ENCODE results near the gene SLC9A2.

The SLC9A2 gene

DNA sequence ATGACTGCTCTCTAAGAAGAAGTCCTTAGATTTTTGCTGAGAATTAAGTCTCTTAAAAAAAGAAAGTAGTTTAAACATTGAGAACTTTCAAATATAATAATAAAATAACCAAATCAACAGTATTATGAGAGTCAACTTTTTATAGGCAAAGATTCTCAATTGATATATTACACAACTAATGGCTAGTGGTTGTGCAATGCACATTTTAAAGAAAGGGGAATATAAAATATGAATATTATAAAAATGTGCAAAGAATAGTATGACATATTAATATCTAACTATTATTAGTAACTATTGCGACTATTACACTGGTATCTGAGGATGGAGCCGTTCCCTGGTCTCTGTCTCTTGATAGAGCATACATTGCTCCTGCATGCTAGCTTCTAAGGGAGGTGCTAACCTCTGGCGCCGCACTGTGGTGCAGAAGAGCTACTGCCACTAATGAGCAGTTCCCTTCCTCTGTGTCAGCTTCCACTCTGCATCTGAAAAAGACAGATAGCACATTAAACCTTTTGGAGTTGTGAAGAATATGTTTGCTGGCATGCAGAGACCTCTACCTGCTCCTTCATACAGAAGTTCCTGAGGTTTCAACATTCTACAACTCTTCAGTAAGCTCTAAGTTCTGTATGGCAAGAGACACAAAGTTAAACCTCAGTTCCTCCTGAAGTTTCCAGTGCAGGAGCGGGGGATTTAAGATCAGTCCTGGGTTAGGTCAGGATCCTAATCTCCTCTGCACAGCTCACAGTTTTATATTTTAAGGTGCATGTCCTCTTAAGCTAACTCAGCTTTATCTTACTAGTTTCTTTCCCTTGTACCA lies 3.5 kb upstream of the SLC9A2 start:
- in situ Hi-C loops (cut with MboI; ENCODE audit: low sequenced_read_pairs) = loop anchor here (25.0 kb wide), 1 partner anchor 604 kb away; no protein-coding TSS in a partner anchor

DNA sequence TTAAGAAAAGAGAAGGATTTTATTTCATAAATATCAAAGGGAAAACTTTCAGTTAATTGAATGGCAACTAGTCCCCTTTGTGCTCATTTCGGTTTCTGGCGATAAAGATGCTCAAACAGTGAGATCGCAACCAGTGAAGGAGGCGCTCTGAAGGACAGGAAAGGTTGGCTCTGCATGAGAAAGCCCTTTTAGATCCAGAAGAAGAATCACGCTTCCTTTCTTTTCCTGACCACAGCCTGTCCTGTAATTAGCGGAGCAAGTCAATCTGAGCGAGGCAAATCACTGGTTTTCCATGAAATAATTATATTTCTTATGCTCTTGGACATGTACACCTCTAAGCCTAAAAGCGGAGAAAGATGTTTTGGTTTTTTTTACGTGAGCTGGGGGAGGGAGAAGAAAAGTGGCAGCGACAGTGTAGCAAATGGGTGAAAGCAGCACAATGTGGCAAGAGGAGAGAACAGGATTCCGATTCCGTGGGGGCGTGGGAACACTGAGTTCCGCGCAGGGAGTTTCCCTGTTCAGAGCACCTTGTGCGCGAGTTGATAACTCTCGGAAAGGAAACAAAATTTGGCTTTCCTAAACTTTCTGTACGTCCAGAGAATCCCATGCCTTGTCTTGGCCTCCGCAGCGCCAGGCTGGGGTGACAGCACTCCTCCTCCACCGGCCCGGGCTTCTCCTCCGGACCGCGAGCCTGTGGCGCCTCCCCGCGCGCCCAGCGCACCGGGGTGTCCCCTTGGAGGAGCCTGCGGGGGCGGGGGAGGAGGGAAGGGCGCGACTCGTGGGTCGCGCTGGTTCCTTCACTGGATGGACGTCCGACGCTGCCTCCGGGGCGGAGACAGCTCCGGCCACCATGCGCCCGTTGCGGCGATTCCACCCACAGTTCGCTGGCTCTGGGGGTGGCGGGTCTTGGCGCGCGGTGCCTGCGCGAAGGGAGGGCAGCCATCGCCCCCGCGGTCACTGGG lies 620 bp upstream of the SLC9A2 start:
- in situ Hi-C loops (cut with MboI; ENCODE audit: low sequenced_read_pairs) = loop anchor here (25.0 kb wide), 1 partner anchor 606 kb away; no protein-coding TSS in a partner anchor

DNA sequence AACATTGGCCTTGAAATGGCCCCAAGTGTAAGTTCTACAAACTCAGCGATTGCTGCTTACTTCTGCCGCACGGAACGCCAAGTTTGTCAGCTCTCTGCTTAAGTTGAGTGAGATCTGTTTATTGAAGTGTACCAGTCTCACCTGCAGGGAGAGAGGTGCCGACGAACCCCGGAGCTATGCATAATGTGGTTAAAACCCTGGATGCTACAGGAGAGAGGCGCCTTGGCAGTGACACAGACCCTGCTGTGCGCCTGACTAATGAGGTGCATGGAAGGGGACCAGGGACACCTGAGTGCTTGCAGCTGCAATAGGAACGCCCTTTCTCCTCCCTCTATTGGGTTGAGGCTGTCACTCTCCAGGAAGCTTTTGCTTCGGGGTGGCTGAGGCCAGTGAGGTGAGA lies 979 bp downstream of the SLC9A2 start:
- in situ Hi-C loops (cut with MboI; ENCODE audit: low sequenced_read_pairs) = loop anchor here (25.0 kb wide), 1 partner anchor 608 kb away; no protein-coding TSS in a partner anchor

DNA sequence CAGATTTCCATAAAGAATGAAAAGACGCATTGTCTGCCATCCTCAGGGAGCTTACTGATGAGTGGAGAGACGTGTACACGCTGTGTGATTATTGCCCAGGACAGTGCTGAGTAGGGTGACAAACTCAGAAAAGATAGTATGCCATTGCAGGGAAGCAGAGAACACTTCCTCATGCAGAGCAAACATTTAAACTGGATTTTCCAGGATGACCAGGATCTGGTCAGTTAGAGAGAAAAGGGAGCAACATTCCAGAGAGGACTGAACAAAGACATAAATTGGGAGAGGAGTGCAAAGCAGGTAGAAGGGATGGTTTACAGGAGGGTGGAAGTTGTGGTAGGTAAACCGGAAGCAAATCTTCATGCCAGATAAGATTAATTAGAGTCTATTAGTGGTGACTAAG lies 2.3 kb downstream of the SLC9A2 start:
- in situ Hi-C loops (cut with MboI; ENCODE audit: low sequenced_read_pairs) = loop anchor here (25.0 kb wide), 1 partner anchor 609 kb away; no protein-coding TSS in a partner anchor

DNA sequence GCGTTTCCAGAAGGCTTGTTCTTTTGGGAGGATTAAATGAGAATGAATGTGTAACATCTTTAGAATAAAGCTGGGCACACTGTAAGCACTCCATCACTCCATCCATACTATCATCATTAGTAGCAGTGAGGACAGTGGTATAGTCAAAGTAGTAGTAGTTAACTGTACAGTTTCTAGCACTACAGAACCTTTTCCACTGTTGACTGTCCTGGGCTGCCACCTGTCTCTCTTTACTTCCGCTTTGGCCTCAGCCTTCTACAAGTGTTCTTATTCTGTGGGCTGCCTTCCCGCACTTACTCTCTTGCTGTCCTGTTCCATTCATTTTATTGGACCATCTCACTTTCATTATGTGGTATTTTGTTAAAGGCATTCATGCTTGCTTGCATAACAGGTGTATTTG lies 3.3 kb downstream of the SLC9A2 start:
- in situ Hi-C loops (cut with MboI; ENCODE audit: low sequenced_read_pairs) = loop anchor here (25.0 kb wide), 1 partner anchor 610 kb away; no protein-coding TSS in a partner anchor

DNA sequence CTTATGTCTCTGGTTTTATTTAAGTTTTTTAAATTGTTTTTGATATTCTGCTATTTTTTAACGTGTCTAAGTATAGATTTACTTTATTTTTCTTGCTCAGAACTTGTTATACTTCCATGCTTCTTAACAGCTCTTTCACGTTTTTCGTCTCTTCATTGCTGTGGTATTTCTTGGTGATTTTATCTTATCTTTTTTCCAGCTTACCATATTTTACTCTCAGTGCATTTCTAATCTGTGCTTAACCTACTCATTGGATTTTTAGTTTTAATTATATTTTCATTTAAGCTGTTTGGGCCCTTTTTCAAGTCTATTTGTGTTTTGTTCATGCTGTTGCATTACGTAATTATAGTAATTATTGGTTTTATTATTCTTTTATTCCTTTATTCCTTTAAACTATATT lies 11.1 kb downstream of the SLC9A2 start:
- in situ Hi-C loops (cut with MboI; ENCODE audit: low sequenced_read_pairs) = no loop called here

DNA sequence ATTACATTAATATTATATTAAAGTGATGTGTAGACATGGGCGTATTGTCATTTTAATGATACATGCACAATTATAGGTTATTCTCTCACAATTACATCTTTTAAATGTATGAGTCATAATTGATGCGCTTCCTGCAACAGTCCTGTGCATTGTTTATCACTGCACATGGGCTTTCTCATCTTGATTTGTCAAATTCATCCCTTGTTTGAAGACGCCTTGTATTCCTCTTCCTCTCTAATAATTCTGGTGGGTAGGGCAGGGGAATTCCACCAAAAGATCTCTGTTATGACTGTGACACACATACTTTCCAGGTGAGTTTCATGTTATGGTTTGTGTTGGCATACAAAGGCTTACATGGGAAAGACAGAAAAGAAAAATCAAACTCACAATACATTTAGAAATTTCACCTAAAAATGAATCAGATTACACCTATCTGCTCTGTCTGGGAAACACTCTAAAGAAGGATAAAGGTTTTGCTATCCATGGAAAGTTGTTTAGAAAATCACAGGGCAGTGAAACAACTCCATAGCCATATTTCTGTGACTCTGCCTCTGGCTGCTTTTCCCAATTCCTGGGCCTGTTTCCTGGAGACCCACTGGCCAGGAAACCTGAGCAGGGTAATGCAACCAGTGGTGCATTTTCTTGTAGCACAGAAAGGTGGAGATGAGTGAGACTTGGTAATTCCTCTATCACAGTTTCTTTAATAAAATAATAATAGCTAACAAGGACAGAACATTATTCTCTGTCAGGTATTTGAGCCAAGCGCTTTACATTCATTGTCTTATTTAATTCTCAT lies 13.2 kb downstream of the SLC9A2 start:
- in situ Hi-C loops (cut with MboI; ENCODE audit: low sequenced_read_pairs) = no loop called here

DNA sequence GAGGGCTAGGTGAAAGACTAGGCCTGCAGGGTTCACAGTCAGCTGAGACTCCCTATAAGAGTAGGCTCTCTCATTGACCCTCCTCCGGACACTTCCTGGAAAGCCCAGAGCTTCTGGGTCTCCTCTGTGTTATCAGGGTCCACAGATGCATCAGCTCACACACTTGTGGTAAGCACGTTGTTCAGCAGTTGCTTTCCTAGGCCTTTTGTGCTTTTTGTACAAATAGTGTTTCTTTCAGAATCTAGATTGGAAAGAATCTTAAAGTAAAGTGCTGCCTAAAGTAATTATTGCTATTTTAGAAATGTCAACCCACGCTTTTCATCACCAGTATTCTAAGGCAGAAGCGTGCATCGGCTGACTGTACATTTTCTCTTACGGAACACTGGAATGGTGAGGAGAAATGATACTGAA lies 15.5 kb downstream of the SLC9A2 start:
- in situ Hi-C loops (cut with MboI; ENCODE audit: low sequenced_read_pairs) = no loop called here

DNA sequence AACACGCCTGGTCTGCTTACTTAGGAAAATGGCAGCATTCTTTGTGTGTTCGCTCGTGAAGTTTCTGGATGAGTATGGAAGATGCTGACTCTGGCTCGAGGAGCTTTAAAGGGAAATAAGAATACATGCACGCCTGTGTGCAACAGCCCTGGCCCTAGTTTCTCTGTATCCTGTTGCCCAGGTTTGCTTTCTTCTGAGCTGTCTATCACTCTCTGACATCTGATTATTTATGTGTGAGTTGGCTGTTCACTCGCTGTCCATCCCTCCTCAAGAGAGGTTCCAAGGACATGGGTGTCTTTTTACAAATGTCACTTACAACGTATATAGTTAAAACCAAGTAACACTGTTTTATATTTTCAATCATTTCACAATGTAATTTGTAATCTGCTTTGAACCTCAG lies 16.0 kb downstream of the SLC9A2 start:
- in situ Hi-C loops (cut with MboI; ENCODE audit: low sequenced_read_pairs) = no loop called here

DNA sequence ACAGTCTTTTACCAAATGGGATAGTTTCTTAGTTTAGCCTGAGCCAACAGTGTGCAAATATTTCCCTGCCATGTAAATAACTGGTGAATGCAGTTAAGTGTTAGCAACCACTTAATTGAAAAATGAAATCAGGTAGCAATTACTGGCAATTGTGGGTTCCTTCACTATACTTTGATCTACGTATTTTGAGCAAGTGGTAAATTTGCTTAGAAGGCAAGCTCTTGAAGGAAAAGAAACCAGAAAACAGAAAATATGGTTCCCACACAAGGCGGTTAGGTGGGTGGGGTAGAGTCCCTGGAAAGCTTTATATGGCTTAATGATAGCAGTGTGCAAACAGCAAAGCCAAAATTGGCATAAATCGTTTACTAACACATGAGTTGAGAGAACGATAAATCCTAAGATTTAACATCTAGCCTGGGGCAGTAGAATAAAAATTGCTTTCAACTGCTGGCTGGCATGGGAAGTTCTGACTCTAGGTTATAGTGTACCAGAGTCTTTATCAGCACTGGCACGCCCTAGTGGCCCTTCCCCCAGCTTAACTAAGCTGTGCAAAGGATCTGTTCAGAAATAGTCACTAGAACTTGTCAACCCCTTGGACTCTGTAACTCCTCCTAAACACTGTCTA lies 17.0 kb downstream of the SLC9A2 start:
- in situ Hi-C loops (cut with MboI; ENCODE audit: low sequenced_read_pairs) = no loop called here

DNA sequence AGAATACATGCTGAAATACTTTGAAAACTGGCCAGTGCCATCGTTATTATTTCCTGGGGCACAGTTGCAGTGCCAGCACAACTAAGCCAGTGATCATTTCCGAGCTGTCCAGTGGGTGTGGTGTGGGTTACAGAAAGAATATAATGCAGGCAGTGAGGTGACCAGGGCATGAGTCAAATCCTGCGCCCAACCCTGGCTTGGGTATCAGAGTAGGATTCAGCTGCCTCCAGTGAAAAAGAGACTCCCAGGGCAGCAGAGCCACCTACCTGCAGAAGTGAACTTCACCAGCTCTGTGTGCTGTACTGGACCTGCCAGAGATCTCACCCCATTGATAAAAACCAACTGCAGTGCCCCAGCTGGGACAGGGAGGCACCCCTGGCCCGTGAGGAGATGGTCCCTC lies 18.0 kb downstream of the SLC9A2 start:
- in situ Hi-C loops (cut with MboI; ENCODE audit: low sequenced_read_pairs) = no loop called here

DNA sequence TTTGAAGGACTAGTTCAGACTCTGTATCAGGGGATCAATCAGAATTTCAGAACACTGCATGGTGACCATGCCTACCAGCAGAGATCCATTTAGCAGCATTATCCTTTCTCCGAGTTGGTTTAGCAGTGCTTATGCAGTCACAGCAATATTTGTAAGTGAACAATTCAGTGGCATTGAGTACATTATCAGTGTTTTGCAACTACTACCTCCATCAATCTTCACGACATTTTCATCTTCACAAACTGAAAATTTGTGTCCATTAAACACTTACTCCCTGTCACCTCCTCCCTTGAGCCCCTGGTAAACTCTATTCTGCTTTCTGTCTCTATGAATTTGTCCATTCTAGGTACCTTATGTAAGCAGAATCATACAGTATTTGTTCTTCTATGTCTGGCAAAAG lies 20.1 kb downstream of the SLC9A2 start:
- in situ Hi-C loops (cut with MboI; ENCODE audit: low sequenced_read_pairs) = no loop called here

DNA sequence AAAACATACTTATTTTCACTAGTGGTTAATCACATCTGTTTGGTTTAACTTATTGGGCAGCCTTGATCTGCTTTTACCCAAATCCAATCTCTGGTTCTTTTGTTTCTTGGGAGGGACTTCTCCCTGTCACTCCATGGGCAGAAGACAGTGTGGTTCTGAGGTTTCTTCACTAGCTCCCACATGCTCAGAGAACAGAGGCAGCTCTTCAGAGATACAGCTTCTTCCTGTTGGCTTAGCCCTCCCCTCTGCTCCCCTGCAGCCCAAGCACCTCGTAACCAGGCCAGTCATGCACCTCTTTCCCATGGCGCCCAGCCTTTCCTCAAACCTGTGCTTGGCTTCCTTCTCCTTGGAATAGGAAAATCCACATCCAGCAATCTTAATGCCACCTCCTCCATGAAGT lies 32.8 kb downstream of the SLC9A2 start:
- in situ Hi-C loops (cut with MboI; ENCODE audit: low sequenced_read_pairs) = no loop called here

DNA sequence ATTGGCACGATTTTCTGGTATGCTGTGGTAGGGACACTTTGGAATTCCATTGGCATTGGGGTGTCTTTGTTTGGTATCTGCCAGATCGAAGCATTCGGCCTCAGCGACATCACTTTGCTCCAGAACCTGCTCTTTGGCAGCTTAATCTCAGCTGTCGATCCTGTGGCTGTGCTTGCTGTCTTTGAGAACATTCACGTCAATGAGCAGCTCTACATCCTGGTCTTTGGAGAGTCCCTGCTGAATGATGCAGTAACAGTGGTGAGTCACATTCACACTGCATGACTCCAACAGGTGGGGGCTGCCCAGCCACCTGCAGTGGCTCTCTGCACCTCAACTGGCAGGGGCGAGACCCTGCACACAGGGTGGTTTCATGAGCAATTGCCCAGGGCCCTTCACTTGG lies 38.4 kb downstream of the SLC9A2 start:
- in situ Hi-C loops (cut with MboI; ENCODE audit: low sequenced_read_pairs) = no loop called here

DNA sequence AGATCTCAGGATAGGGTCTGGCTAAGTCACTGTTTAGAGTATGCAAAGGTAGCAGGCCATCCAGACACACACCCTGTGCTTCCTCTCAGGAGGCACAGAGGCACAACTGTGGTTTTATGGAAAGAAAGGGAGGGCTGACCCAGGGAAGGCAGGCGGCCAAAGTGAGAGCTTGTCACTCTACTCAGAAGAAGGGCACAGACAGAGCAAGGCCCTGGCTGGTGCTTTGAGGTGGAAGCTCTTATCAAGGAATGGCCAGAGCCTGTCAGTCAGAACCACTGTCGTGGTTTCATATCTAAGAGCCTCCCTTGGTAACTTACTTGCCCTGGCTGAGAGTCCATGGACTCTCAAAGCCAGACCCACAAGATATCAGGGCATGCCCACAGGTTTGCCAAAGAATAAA lies 40.7 kb downstream of the SLC9A2 start:
- in situ Hi-C loops (cut with MboI; ENCODE audit: low sequenced_read_pairs) = no loop called here

DNA sequence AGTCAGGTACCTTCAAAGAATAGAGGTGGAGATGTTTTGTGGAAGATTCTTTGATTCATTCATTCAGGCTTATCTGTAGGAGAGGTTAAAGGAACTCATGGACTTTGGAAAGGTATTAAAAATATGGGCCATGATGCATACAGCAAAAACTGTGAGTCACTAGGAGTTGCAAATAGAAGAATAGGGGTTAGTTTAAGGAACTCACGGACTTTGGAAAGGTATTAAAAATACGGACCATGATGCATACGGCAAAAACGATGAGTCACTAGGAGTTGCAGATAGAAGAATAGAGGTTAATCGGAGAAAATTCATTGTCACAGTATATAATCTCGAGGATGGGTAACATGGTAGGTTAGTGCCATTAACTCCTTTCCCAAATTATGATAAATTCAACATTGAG lies 41.2 kb downstream of the SLC9A2 start:
- in situ Hi-C loops (cut with MboI; ENCODE audit: low sequenced_read_pairs) = no loop called here

DNA sequence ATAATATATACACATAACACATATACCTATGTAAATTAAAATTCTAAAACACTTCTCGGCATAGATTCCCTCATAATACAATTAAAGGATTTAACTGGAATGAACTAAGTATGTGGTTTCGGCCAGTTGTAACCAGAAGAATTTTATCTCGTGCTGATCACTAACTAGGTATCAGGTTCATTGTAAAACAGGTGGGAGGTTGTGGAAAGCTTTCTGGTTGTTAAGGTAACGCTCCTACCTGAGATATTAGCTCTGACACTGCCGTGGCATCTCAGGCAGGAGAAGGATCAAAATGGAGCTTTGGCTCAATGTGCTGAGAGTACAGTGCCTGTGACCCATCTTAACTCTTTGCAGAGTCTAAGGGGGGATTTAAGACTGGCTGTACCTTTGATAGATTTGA lies 42.5 kb downstream of the SLC9A2 start:
- in situ Hi-C loops (cut with MboI; ENCODE audit: low sequenced_read_pairs) = no loop called here

DNA sequence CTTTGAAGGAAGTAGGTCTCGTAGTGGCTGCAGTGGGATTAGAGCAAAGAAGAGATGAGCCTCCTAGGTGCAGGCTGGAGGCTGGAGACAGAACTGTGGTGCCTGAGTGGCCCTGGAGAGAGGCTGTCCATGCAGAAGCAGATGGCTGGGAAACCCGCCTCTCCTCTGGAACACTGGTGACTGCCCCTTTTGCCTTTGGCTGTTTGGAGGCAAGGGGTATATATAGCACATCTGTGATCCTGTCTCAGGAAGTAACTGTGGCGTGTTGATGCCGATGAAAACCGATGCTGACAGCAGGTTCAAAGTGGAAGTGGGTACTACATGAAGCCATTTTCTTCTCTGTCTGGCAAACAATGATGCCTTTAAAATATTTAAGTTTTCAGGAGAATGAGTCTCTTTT lies 43.5 kb downstream of the SLC9A2 start:
- in situ Hi-C loops (cut with MboI; ENCODE audit: low sequenced_read_pairs) = no loop called here

DNA sequence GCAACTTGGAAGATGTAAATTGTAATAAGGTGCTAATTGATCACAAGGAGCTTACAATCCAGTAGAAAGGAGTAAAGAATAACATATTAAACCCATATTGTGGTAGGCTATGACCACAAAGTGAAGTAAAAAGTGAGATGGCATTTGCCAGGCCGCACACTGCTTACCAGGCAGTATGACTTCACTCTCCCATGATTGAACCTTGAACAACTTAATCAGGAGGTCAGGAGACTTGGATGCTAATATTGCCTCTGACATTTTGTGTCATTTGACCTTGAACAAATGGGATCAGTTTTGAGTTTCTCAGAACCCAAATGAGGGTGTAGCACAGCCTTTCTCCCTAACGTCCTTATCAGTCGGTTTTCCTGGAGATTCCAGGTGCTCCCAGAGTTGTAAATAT lies 44.0 kb downstream of the SLC9A2 start:
- in situ Hi-C loops (cut with MboI; ENCODE audit: low sequenced_read_pairs) = no loop called here

DNA sequence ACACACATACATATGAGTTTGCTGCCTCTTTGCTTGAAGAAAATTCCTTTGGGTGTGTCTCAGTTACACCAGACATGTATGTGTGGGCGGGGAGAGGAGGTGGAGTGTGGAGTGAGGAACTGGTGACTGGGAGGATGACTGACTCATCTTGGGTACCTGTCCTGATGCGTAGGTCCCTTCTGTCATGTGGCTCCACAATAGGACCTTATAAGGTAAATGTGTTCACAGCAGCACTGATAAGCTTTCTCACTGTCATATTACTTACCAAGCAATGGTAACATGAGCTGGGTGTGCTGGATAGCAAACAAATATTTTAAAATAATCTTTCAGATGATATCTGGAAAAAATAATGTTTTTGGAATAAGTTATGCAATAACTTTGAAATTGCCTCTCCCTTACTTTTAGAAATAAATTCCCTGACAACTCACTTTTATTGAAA lies 45.1 kb downstream of the SLC9A2 start:
- in situ Hi-C loops (cut with MboI; ENCODE audit: low sequenced_read_pairs) = no loop called here
